ENCODE results near the gene TBX2.
A peak's percentile ranks its signal among the peaks of the same experiment; 100 is the strongest.

TBX2 gene

DNA sequence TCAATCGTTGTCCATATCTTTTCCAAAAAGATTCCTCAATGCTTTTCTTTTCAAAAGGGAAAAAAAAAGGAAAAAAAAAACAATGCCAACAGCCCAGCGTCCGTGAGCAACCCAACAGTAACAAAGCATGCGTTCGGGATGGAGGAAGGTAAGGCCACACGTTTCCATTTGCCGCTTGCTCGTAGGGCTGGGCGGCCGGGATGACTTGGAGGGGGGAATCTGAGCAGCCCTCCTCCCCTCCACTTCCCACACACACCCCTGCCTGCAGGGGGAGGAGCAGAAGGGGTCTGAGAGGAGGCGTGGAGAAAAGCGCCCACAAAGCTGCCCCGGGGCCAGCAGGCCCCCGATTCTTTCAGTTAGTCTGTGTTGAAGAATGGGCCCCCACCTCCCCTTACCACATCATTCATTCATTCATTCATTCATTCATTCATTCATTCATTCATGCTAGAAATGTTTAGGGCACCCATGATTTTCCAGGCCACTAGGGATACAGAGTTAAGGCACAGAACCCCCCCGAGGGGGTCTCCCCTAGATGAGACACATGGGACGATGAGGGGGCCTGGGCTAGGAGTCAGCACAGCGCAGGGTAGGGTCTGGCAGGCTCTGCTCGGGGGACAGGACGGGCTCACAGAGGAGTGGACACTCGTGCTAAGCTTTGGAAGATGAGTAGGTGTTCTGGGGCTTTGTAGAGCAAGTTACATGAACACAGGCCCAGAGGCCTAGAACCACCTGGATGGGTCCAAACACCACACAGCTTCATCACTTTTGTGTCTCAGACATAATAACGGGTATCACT, 10.9 kb upstream of the TBX2 start:
- no peak for DNase-seq

DNA sequence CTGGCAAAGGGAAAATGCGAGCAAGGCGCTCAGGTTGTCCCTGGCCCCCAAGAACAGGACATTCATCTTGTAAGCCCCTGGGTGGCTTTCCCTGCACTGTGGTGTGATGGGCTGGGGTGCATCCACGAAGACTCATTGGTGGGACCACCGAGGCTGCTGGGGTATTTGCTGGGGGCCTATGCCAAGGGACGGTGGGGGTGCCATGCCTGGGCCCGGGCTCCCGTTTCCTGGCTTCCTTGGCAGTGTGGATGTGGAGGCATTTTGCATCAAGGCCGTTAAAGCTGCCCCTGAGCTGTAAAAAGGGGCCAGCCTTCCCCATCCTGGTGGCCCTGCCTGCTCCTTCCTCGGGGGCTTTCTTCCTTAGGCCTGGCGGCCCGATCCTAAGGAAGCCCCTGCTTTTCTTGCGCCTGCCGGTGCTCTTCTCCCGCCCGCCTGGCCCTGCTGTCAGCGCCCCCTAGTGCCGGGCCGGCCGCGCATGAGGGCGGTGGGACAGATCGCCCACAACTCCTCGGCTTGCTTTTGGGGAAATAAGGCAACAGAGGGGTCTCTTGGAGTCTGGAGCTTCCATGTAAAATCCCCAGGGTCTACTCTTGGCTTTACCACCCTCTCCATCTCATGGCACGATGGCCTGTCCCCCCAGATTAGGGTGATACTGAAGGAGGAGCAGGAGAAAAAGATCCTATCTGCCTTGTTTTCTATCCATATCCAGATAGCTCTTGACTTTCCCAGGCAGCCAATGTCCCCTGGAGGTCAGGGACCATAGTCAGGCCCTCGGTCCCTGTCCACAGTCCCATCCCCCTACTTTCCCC, 9.8 kb upstream of the TBX2 start:
- DNase-seq: peak; percentile 56 to 62

DNA sequence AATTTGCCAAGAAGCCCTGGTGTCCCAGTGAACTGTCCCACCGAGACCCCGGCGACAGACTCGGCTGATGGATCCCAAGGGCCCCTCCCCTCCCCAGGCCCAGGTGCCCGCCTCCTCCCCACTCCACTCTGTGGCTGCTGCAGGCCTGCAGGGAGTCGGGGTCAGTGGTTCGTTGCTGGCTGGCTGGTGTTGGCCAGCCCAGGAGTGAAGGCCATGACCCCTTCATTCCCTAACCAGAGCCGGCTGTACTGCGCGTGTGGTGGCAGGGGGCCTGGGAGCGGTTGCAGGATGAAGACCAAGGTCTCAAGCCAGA, 9.2 kb upstream of the TBX2 start:
- no peak for DNase-seq

DNA sequence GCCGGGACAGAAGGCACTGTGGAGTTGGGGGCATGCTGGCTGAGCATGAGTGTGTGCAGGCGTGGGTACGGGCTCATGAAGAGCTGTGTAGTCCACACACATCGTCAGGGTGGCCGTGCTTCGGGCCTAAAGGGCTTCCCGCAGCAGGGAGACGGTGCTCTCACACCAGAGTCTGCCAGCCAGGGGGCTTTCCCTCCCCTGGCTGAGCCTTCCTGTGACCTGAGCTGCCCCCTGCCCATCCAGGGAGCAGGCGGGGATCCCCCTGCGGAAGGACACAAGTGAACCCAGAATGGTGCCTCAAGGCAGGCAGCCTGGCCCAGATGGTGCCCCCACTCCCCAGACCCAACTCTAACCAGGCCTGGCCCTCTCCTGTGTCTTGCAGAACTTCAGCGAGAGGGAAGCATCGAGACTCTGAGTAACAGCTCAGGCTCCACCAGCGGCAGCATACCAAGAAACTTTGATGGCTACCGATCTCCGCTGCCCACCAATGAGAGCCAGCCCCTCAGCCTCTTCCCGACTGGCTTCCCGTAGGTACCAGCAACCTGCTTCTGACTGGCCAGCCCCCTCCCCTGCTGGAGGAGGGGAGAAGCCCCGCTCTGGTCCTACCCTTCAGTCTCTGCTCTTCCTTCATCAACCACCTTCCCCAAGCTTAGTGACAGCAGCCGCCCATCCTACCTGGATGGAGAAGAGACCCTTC, 7.9 kb upstream of the TBX2 start:
- no peak for DNase-seq

DNA sequence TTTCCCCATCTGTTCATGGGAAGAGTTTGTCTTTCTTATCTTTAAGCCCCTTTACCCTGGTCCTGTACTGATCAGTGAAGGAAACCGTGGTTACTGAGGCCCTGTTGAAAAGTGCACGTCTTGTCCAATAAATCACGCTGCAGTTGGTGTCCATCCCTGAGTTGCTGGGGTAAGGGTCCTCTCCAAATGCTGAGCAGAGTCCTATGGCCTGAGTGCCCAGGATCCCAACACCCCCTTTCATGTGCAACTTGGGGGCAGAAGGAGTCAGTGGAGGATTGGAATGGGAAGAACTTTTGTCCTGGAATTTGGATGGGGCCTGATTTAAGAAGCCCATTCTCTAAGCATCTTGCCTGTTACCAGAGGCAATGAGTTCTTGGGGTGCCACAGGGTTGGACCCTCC, 7.0 kb upstream of the TBX2 start:
- no peak for DNase-seq

DNA sequence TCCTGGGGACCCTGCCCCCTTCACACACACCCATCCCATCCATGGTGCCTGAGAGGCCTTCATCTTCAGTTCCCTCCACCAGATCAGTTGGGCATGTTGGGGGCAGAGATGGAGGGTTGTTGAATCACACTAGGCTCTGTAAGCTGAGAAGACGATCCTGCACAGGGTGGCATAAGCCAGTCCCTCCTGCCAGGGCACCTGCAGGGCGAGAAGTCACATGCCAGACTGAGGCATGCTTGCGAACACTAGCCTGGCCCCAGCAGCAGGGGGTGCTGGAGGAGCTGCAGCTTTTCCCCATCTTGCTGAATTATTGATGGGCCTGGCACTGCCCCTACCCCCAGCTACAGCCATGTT, 6.1 kb upstream of the TBX2 start:
- no peak for DNase-seq

DNA sequence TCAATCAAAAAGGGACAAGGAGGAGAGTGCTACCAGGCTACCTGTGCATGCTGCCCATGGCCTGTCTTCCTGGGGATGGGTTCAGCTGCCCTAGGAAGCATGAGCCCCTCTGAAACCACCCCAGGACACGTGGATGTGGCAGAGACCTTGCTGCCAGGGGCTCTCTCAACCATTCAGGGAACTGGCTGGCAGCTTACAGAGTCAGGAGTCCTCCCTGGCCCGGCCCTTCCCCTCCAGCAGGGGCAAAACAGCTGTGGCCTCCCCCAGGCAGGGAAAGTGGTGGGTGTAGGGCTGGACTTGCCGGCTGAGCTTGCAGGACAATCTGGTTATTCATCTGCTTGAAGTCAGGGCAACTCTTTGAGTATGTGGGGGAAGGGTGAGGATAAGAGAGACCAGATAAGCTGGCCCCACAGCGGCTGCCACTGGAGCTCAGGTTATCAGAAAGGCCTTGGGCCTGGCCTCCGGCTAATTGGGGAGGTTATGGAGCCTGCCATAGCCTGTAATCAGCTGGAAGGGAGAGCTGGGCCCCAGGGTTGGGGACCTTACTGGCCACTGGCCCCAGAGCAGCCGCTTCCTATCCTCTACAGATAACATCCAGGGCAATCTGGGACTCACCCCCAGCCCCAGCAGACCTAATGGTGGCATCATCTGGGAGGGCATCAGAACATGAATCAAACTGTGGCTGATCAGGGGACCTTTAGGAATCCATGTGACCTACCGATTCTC, 5.6 kb upstream of the TBX2 start:
- DNase-seq: no peak

DNA sequence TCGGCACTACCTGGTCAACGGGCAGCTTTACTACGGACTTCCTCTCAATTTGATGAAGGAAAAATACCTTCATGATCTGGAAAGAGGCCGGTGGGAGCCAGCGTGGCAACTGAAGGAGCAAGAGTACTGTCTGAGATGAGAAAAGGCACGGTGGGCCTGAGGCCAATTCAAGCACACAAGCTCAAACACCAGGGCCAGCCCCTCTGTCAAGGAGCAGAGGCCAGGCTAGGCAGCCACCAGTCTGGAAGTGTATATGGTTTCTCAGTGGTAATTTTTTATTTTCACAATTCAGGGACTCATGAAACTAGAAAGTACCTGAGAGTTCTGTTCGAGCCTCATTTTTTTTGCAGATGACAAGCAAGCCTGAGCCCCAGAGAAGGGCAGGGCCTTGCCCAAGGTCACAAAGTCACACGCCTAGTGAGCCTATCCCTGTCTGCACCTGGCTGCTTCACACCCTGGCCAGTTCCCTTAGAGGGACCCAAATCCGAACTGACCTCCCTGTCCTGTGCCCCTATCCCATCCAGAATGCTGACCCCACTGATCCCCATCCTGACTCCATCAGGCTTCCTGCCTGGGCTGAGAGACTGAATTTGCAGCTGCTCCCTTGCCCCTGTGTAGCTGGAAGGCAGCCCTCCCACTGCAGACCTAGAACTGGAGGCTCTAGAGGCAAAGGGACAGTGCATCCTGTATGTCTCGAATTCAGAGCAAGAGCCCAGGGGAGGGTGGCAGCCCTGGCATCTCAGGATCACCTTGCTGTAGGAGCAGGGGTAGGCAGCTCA, 4.8 kb upstream of the TBX2 start:
- no peak for DNase-seq

DNA sequence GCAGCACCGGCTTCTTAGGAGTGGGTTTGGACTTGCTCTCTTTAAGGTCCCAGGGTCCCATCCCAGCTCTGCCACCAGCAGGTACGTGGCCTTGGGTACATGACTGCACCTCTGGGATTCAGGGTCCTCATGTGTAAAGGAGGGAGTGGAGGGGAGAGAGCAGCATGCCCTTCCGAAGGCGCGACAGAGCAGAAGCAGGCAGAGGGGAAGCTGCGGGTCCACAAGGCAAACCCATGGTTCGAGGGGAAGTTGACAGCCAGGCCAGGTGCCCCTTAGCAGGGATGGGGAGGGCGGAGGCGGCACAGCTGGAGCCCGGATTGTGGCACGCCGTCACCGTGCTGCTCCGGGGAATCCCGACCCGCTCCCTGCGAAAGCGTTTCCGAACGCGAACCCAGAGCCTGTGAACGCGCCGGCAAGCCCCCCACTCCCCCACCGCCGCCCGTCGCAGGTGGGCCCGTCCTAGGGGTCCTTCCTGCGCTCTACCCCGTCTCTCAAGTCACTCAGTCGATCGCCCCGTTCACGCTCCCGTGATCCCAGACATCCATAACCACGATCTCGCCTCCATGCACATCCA, 4.1 kb upstream of the TBX2 start:
- no peak for DNase-seq

DNA sequence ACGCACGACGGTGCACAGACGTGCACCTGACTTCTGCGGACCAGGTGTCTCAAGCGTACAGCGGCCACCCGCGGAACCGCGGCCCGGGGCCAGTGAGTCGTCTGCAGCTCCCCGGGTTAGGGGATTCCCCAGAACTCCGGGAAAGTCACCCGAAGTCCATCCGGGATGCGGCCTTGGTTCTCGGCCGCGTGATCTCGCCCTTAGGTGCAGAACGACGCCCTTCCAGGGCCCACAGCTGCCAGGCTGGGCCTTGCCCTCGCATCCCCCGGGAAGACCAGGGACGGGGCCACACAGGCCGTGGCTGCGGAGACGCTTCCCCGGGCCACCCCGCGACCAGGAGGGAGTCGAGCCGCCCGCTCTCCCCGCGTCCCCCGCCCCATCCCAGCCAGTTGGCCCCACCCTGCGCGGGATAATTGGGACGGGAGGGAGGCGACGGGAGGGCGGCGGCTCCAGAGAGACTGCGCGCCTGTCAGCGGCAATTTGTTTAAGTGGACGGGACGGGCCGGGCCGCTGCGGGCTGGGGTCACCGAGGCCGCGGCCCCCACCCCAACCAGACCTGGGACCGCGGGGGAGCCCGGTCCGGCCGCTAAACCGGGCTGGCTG, 3.6 kb upstream of the TBX2 start:
- no peak for DNase-seq

DNA sequence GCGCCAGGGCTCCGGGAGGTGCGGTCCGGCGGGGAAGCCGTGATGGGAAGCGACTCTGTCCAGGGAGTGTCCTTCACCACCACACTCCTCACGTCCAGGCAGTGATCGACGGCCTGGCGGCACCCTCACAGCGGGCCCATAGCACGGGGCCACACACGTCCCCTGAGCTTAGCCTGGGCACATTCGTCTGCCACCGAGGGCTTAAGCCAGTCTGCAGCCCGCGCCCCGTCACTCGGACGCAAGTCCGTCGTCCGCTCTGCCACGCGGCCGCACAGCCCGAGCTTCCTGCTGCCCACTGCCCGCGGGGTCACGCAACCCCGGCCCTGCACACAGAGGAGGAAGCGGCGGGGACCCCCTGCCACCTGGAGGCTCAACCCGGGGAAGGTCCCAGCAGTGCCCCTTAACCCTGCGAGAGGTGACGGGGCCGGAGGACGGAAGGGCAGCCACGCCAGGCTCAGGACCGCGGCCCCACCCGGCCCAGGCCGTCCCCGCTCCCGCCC, 3.0 kb upstream of the TBX2 start:
- DNase-seq: no peak

DNA sequence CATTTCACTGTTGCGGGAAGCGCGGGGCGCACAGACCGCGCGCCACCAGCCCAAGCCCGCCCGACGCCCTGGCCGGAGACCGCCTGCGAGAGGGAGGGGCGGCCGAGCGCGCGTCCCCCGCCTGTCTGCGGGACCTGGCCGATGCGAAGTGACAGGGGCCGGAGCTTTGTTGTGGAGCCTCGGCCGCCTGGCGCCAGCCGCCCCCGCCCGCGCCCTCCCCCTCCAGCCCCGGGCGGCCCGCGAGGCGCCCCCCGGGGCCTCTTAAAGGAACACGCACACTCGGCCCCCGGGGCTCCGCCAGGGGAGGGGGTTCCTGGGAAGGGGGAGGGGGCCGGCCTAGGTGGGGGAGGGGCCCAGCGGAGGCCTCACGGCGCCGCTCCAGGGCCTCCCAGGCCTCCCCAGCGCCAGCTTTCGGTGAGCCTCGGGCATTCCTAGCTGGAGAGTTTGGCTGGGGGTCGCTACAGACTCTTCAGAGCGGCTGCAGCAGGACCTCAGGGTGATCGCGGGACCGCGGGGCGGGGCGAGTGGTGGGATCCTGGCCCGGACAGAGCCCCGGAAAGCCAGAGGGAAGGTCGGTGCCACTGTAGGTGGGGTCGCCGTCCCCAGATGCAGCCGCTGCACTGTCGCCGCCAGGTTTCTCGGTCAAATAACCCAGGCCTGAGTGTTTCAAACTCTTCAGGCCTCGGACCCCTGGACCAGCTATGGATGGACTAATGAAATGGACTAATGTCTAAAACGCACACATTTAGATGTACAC, 2.4 kb upstream of the TBX2 start:
- DNase-seq: no peak

DNA sequence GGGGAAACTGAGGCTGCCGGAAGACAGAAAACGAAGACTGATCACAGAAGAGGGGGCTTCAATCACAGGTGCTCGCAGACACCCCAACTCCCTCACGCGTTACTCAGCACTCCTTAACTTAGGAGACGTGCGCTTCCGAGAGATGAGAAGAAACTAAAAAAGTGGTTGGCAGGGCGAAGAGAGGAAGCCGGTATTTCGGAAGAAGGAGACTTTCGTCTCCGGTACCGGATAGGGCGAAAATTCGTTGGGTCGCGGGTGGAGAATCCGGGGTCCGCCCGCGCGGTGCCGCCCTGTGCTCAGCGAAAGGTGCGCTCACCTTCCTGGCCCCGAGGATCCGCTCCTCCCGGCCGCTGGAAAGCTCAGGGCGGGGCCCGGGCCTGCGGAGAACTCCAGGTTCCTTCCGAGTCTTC, 917 bp upstream of the TBX2 start:
- DNase-seq: no peak

DNA sequence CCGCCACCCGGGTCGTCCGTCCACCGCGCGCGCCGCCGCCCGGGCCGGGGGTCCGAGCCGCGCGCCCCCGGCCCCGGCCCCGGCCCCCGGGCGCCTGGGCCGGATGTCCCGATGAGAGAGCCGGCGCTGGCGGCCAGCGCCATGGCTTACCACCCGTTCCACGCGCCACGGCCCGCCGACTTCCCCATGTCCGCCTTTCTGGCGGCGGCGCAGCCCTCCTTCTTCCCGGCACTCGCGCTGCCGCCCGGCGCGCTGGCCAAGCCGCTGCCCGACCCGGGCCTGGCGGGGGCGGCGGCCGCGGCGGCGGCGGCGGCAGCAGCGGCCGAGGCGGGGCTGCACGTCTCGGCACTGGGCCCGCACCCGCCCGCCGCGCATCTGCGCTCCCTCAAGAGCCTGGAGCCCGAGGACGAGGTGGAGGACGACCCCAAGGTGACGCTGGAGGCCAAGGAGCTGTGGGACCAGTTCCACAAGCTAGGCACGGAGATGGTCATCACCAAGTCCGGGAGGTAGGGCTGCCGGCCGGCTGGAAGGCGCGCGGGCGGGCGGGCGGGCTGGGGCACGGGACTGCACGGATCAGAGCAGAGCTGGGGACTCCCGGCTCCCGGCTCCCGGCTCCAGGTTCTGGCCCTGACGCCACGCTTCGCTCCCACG, 548 bp downstream of the TBX2 start:
- no peak for DNase-seq

DNA sequence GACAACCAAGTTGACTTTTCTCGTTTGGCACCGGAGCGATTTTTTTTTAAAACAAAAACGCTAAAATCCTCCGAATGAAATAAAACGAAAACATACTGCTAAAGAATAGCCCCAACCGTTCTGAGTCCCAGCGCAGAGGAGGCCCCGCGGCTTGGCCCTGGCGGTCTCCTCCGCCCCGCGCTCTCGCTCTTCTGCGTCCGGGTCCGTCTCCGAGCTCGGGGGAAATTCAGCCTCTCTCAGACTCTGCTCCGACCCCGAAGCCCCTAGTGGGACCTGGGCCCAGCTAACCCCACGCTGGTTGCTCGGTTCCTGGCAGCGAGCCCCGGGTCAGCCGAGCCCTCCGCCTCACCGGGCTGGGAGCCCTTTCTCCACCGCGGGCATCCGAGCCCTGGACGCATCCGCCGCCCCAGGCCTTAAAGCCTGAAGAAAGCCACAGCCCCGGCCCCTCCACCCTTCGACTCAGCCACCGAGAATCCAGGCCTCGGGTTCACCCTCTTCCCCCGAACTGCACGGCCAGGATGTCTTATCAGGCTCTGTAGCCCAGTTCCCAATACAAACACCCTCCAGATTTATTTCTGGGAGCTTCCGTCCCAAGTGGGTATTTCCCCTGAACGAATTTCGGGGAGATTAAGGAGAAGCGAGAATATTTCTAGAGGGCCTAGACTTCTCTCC, 1.2 kb downstream of the TBX2 start:
- DNase-seq: no peak

DNA sequence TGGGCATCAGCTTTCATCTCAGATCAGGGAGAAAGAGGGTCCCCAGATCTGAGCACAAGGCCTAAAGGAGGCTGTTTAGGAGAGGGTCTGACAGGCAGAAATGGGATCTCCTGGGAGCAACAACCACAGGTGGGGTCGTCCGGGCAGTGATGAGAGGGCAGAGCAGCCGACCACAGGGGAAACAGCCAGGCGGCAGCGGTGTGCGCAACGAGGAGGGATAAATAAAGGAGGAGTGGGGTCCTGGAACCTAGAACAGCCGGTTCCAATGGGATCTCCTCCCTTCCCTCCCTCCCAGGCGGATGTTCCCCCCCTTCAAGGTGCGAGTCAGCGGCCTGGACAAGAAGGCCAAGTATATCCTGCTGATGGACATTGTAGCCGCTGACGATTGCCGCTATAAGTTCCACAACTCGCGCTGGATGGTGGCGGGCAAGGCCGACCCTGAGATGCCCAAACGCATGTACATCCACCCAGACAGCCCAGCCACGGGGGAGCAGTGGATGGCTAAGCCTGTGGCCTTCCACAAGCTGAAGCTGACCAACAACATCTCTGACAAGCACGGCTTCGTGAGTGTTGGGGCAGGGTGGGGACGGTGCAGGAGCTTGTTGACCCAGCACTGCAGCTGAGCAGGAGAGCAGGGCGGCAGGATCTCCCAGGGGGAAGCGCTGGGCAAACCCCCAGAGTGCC, 1.9 kb downstream of the TBX2 start:
- DNase-seq: no peak

DNA sequence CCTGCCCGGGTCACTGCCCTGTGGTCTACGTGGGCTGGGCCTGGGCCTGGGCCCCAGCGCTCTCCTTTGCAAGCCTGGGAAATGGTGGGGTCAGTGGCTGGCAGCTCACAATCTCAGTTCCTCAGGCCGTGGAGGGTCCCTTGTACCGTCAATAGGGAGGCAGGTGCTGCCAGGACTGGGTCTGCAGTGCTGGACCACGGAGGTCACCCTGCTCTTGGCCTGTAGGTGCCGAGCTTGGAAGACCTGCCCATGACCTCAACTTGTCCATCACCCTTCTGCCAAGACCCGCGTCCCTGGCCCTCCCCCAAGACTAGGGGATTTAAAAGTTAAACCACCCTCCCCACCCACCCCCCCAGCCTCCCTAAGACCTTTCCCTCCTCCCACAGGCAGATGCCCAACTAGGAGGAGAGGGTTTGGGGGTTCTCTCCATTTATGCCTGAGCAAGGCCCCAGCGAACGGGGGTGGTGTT, 2.5 kb downstream of the TBX2 start:
- no peak for DNase-seq

DNA sequence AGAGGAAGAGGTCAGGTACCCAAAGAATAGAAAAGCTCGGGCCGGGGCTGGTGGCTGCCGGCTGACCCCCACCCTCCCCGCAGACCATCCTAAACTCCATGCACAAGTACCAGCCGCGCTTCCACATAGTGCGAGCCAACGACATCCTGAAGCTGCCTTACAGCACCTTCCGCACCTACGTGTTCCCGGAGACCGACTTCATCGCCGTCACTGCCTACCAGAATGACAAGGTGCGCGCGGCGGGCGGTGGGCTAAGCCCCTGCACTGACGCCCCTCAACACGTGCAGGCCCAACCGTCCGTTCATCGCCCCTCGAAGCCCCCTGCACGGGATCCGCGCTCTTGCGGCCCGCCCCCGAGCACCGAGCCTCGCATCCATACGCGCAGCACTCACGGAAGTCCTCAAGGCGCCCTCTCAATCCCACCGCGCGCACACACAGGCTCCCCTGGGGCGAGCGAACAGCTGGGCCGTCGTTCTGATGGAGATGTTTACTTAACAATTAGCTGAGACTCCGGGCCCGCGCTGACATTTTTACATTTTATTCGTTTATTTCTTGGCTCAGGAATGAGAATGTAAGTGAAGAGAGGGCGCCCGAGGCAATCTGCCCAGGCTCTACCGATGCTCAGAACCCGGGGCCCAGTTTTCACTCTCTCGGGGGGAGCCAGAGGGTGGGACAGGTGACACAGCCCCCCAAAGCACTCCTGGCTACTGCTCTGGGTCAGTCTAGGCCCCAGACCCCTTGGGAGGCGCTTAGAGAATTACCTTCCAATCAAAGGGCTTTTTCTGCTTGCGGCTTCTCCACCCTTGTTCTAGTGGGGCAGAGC, 3.5 kb downstream of the TBX2 start:
- DNase-seq: no peak

All from stimulated activated CD4-positive, alpha-beta T cell treated with anti-CD3 and anti-CD28 coated beads, Interleukin-2, amount 100 ng/mL, for 48 hours (primary cell).